Activated CD8-positive, alpha-beta memory T cell treated with anti-CD3 and anti-CD28 coated beads, Interleukin-2, amount 50 U/mL, for 24 hours (primary cell): ENCODE data around the gene LTB4R.
"Not testable (repeated sequence)": the region's sequence is repeated elsewhere in the genome, so short reads cannot be mapped to it uniquely, and the experiment has no call there.

Experiments
- DNase-seq: peaks from one replicate; pipeline ENCODE4 v3.0.0-alpha.2; 2020; ENCODE audit errors: extremely low read depth

Gene LTB4R

GRCh38 chr14:24343795-24344660 is 32.7 kb downstream of the LTB4R start:
- no peak for DNase-seq

- DNase-seq, result no peak
Measured at GRCh38 chr14:24347134-24347533, 35.8 kb downstream of the LTB4R start.

GRCh38 chr14:24348186-24348585 is 36.9 kb downstream of the LTB4R start:
- DNase-seq, result no peak

GRCh38 chr14:24349742-24350141 is 38.4 kb downstream of the LTB4R start:
- DNase-seq, result no peak

- no peak for DNase-seq
Measured at GRCh38 chr14:24351517-24351916, 40.2 kb downstream of the LTB4R start.

- DNase-seq, result no peak
Measured at GRCh38 chr14:24353559-24354481, 42.5 kb downstream of the LTB4R start.

- DNase-seq, result not testable (repeated sequence)
Measured at GRCh38 chr14:24354482-24354825, 43.2 kb downstream of the LTB4R start.

- no peak for DNase-seq
Measured at GRCh38 chr14:24355009-24355408, 43.7 kb downstream of the LTB4R start.

GRCh38 chr14:24356208-24356607 is 44.9 kb downstream of the LTB4R start:
- no peak for DNase-seq

GRCh38 chr14:24360281-24360680 is 49.0 kb downstream of the LTB4R start:
- no peak for DNase-seq

GRCh38 chr14:24361326-24361725 is 50.0 kb downstream of the LTB4R start:
- no peak for DNase-seq

GRCh38 chr14:24362241-24362960 is 51.1 kb downstream of the LTB4R start:
- DNase-seq, result no peak

- DNase-seq, result no peak
Measured at GRCh38 chr14:24363401-24363800, 52.1 kb downstream of the LTB4R start.

- no peak for DNase-seq
Measured at GRCh38 chr14:24364841-24365240, 53.5 kb downstream of the LTB4R start.

GRCh38 chr14:24365600-24366412 is 54.5 kb downstream of the LTB4R start:
- DNase-seq, result peak; percentile 31

GRCh38 chr14:24366413-24366720 is 55.1 kb downstream of the LTB4R start:
- DNase-seq, result no peak

GRCh38 chr14:24366721-24367513 is 55.6 kb downstream of the LTB4R start:
- no peak for DNase-seq
